Peyer's patch (tissue), 4 donors: Measurements from ENCODE around the gene TSPO2.

Experiments
- POLR2A ChIP-seq, 2 donors: fragments of 450-650 bp; IDR thresholded peaks; one replicate each; pipeline ENCODE4 v1.5.1; 2017; ENCODE audit warnings: antibody characterized with exemption in 2 of 2, mild to moderate bottlenecking in 2 of 2, moderate library complexity in 2 of 2
- TF ChIP-seq, protein P1 (sequence below), 6 experiments: fragments of 450-650 bp in 4 of 6; fragments of 200-600 bp in 2 of 6; sonication (generic) in 1 of 6; IDR thresholded peaks; one replicate each; pipeline ENCODE4 v1.5.1; 2017 to 2019; ENCODE audit warnings: antibody characterized with exemption in 6 of 6, mild to moderate bottlenecking in 3 of 6, moderate library complexity in 1 of 6

DNA sequence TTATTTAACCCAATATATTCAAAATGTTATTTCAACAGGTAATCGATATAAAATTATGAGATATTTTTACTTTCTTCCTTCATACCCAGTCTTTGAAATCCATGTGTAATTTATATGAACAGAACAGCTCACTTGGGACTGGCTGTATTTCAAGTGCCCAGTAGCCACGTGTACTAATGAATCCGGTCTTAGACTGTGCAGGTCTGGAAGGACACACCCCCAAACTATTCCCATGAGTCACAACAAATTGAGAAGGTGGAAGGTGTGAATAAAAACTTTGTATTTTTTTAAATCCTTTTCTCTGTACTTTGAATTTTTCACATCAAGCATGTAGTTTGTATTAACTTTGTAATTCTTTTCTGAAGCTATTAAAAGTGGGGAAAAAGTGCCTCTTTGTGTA is 6.1 kb upstream of the TSPO2 start:
- TF ChIP-seq, protein P1, sequence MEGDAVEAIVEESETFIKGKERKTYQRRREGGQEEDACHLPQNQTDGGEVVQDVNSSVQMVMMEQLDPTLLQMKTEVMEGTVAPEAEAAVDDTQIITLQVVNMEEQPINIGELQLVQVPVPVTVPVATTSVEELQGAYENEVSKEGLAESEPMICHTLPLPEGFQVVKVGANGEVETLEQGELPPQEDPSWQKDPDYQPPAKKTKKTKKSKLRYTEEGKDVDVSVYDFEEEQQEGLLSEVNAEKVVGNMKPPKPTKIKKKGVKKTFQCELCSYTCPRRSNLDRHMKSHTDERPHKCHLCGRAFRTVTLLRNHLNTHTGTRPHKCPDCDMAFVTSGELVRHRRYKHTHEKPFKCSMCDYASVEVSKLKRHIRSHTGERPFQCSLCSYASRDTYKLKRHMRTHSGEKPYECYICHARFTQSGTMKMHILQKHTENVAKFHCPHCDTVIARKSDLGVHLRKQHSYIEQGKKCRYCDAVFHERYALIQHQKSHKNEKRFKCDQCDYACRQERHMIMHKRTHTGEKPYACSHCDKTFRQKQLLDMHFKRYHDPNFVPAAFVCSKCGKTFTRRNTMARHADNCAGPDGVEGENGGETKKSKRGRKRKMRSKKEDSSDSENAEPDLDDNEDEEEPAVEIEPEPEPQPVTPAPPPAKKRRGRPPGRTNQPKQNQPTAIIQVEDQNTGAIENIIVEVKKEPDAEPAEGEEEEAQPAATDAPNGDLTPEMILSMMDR (IDR thresholded peaks at IDR 0.05), result no peak
- TF ChIP-seq POLR2A (IDR thresholded peaks at IDR 0.05), result no peak
